RWPE1 (cell line): Measurements from ENCODE around the gene SLC1A2.

ENCODE experiments used
- CTCF ChIA-PET: fragments of 350-600 bp; sonication (Branson Sonifier 250); formaldehyde crosslinking; extraction: SDS; loops from one replicate; lab custom pipeline; 2021; lab: Yijun Ruan, JAX
- POLR2A ChIA-PET: fragments of 400-600 bp; formaldehyde crosslinking; extraction: SDS; loops from one replicate; lab custom pipeline; 2020; ENCODE audit warnings: antibody characterized with exemption; ENCODE audit not compliant: low non-redundant PET; lab: Yijun Ruan, JAX
- DNase-seq: peaks from one replicate; pipeline ENCODE4 v3.0.0; 2012; ENCODE audit warnings: low spot score
- H3K27ac ChIP-seq: fragments of 450-650 bp; 2 replicates; pipeline ENCODE4 v1.5.1; 2017
- TF ChIP-seq, protein P1 (sequence below): fragments of 450-650 bp; conservative IDR thresholded peaks from 2 replicates; pipeline ENCODE4 v1.5.1; 2017; ENCODE audit warnings: low read depth, mild to moderate bottlenecking

Gene SLC1A2

DNA sequence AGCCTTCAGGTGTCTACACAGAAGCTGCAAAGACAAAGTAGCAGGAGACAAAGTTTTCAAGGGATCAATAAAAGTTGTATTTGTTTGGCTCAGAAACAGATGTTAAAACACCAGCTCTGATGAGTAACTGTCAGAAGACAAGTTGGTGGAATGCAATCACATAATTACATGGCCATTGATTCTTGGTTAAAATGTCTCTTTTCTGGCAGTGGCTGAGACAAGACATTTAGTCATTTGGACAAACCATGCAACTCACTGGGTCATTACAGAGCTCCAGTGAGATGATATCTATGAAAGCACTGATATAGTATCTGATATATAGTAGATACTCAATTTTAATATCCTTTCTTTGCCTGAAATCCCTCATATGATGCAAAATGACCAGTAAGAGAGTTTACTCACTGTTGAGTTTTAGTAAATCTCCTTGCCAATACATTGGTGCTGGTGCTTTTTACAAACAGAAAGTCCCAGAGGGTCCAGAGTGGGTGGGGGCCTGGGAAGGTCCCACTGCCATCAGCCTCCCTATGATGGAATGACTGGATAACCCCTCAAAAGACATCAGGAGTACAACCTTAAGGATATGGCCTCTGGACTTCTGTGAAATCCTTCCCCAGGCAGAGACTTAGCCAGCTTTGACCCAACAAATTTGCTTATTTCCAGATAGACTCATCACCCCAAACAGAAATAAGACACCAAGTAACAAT lies 95.0 kb downstream of the SLC1A2 start:
- ChIA-PET POLR2A (no interaction called here), CTCF (interaction anchor here (0.5 kb wide), 1 partner anchor 264 kb away, joined by 3 read pairs; no protein-coding TSS in a partner anchor)
- no peak overlapping the region for H3K27ac ChIP-seq
- DNase-seq: no peak
- TF ChIP-seq, protein P1, sequence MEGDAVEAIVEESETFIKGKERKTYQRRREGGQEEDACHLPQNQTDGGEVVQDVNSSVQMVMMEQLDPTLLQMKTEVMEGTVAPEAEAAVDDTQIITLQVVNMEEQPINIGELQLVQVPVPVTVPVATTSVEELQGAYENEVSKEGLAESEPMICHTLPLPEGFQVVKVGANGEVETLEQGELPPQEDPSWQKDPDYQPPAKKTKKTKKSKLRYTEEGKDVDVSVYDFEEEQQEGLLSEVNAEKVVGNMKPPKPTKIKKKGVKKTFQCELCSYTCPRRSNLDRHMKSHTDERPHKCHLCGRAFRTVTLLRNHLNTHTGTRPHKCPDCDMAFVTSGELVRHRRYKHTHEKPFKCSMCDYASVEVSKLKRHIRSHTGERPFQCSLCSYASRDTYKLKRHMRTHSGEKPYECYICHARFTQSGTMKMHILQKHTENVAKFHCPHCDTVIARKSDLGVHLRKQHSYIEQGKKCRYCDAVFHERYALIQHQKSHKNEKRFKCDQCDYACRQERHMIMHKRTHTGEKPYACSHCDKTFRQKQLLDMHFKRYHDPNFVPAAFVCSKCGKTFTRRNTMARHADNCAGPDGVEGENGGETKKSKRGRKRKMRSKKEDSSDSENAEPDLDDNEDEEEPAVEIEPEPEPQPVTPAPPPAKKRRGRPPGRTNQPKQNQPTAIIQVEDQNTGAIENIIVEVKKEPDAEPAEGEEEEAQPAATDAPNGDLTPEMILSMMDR: no peak

DNA sequence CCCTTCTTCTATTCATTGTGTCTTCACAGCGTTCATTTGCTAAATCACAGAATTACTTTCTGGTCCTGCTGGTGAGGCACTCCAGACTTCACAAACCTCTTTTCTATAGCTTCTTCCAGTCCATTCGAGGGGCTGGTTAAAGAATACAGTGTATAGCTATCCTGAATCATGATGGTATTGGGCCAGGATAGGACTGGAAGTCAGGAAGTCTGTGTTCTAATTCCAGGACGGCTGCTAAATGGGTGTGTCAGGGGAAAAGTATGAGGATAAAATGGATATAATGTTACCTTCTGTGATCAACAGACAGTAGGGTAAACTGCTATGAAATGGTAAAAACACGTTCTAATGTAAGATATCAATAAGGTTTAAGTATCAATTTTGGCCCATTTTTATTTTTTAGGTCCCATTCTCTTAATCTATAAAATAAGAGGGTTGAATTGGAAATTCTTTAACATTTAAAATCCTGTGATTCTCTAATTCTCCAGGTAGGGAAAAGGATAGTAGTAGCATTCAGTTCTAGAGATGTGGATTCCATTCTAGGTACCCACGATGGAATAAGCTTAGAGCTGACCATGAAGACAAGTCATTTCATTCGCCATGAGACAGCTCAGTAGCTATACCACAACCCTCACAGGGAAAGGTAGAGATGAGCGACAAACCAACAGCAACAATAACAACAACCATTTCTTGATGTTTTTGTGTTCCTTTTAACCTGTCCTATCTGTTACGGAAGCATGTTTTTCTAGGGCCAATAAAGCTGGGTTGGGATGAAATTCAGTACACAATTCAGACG lies 96.1 kb downstream of the SLC1A2 start:
- CTCF ChIA-PET: interaction anchor here (0.5 kb wide), 1 partner anchor 263 kb away, joined by 3 read pairs; no protein-coding TSS in a partner anchor
- DNase-seq: no peak
- POLR2A ChIA-PET: no interaction called here
- TF ChIP-seq, protein P1: no peak
- H3K27ac ChIP-seq: no peak overlapping the region

DNA sequence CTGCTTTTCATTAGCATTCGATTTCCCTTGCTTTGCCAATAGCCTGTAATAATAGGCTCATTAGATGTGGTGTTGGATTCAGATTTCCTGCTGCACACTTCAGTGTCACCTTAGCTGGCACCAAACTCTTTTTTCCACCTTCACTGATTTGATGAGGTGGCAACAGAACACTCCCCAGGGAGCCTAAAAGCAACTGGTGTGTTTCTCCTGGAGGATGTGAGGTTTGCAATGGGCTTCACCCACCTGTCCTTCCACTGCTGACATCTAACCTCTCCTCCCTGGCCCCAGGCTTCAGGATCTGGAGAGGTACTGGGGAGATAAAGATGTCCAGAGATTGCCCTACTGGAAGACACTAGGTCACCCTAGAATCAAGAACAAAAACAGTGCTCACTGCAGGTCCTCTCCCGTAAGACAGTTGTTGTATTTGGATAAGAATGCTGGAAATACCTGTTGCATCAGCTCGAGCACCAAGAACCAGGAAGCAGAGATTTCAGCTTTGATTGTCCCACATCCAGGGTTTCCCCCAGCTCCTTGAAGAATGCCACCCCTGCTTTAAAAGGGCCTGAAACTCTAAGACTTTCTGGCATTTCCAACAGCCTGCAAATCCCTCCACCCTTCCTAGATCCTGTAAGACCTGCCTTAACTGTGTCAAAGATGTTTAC lies 96.9 kb downstream of the SLC1A2 start:
- ChIA-PET CTCF (no interaction called here), POLR2A (no interaction called here)
- TF ChIP-seq, protein P1: no peak
- no peak for DNase-seq
- H3K27ac ChIP-seq: no peak overlapping the region

DNA sequence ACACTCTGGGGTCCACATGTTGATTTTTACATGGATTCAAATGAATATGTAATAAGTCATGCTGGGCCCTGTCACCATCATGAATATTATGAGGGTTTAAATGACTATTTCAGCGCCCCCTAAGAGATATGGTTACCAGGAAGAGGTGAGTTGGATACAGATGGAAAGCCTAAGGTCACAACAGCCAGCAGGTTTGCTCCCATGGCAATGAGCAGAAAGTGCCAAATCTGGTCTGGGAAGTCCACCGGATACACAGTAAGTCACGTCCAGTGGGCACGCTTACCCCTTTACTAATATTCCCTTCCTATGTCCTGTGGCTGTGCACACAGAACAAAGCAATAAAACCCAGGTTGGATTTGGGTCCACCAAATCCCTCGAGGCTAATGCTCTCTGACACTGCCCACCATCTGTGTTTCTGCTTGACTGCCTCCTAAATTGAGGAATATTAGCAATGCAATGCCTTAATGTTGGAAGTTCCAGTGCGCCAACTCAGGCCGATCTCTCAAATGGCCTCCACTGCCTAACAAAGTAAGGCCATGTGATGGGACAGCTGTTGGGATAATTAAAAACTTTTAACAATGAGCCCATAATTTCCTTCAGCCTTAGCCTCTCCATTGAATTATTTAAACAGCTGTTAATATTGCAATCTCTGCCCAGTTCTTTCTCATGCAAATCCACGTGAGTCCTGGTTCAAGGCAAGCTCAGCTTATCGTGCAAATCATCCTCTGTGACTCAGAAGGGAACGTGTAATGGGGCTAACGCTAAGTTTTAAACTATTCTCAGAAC lies 97.6 kb downstream of the SLC1A2 start:
- TF ChIP-seq, protein P1: no peak
- H3K27ac ChIP-seq: no peak overlapping the region
- no peak for DNase-seq
- ChIA-PET CTCF (no interaction called here), POLR2A (no interaction called here)

DNA sequence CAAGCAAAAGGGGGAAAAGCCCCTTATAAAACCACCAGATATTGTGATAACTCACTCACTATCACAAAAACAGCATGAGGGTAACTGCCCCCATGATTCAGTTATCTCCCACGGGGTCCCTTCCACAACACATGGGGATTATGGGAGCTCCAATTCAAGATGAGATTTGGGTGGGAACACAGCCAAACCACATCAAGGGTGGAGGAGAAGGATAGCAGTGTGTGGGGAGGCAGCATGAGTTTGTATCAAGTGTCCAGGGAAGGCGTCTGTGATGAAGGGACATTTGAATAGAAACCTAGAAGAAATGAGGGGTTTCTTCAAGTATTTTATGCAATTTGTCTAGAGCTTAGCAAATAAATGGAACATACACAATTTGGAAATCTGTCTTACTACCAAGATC lies 98.2 kb downstream of the SLC1A2 start:
- POLR2A ChIA-PET: no interaction called here
- CTCF ChIA-PET: no interaction called here
- TF ChIP-seq, protein P1: no peak
- no peak overlapping the region for H3K27ac ChIP-seq
- DNase-seq: no peak
